Measurements from ENCODE around the gene TULP4. TPM values are rescaled to one million over a fixed set of nuclear protein-coding genes. Genes with fewer than 3 reads are reported as not detected.
"Not testable (repeated sequence)": the region's sequence is repeated elsewhere in the genome, so short reads cannot be mapped to it uniquely, and the experiment has no call there.

Gene TULP4
- total RNA-seq, 2 donors from 2014 or later = 10.8 to 31.2 TPM

DNA sequence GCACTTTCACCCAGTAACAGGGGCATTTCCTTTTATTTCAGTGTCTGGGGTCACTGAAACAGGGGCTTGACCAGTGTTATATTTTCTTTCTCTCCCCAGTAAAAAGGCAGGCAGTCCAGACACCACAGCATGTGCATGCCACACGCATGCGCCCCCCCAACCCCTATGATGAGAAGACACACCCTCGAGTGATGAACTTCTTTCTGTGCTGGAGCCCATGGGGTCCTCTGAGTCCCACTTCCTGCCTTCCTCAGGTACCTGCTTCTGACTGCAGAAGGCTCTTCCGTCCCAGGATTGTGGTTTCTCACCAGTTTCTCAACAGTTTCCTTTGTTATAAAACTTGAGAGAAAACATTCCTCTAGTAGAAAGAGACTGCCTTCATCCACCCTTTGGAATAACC lies 201.9 kb downstream of the TULP4 start:
- ATAC-seq (replicated peaks) = no peak
- Mint-ChIP-seq H3K9me3 (no peaks in the 10 kb centered on the region), H3K36me3 (ENCODE audit: low read depth) (no peaks in the 10 kb centered on the region), H3K27ac (peak overlapping the region; percentile 50), H3K4me1 (peaks cover 6% of the 10 kb centered on the region), H3K27me3 (no peaks in the 10 kb centered on the region), H3K4me3 (no peak overlapping the region)

DNA sequence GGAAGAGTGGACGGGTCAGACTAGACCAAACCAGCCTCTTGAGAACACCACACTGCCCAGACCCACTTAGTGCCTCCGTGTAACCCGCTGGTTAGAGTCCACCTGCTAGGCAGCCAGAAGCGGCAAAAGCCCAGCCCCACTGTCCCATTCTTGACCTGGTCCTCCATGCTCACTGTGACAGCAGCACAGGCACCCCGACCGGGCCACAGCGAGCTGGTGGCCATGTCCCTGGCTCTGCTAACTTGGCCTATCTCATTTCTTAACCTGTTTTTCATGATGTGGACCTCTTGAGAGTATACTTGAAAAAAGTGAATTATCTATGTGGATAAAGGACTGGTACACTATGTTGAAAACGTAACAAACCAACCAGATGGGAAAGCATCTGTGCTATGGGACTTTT lies 202.7 kb downstream of the TULP4 start:
- H3K4me1 Mint-ChIP-seq = peaks cover 6% of the 10 kb centered on the region
- H3K4me3 Mint-ChIP-seq = no peak overlapping the region
- H3K27me3 Mint-ChIP-seq = no peaks in the 10 kb centered on the region
- no peak overlapping the region for H3K27ac Mint-ChIP-seq
- no peaks in the 10 kb centered on the region for H3K36me3 Mint-ChIP-seq (ENCODE audit: low read depth)
- ATAC-seq (replicated peaks) = no peak
- H3K9me3 Mint-ChIP-seq = no peaks in the 10 kb centered on the region

- no peak overlapping the region for H3K4me3 Mint-ChIP-seq
- H3K36me3 Mint-ChIP-seq (ENCODE audit: low read depth) = no peaks in the 10 kb centered on the region
- no peak overlapping the region for H3K27ac Mint-ChIP-seq
- peaks cover 6% of the 10 kb centered on the region for H3K4me1 Mint-ChIP-seq
- ATAC-seq (replicated peaks) = no peak
- H3K9me3 Mint-ChIP-seq = no peaks in the 10 kb centered on the region
- no peaks in the 10 kb centered on the region for H3K27me3 Mint-ChIP-seq
Observed at GRCh38 chr6:158516098-158516497, 203.8 kb downstream of the TULP4 start.

GRCh38 chr6:158517038-158517437 lies 204.8 kb downstream of the TULP4 start:
- no peak for ATAC-seq (replicated peaks)
- no peaks in the 10 kb centered on the region for H3K27me3 Mint-ChIP-seq
- no peaks in the 10 kb centered on the region for H3K9me3 Mint-ChIP-seq
- no peak overlapping the region for H3K4me3 Mint-ChIP-seq
- no peak overlapping the region for H3K27ac Mint-ChIP-seq
- H3K36me3 Mint-ChIP-seq (ENCODE audit: low read depth) = no peaks in the 10 kb centered on the region
- H3K4me1 Mint-ChIP-seq = peaks cover 6% of the 10 kb centered on the region

- Mint-ChIP-seq H3K4me3 (peak overlapping the region; percentile 90), H3K9me3 (no peaks in the 10 kb centered on the region), H3K27me3 (no peaks in the 10 kb centered on the region), H3K27ac (no peak overlapping the region), H3K36me3 (ENCODE audit: low read depth) (no peaks in the 10 kb centered on the region), H3K4me1 (peaks cover 6% of the 10 kb centered on the region)
- peak; percentile 31 for ATAC-seq (replicated peaks)
Observed at GRCh38 chr6:158517581-158517980, 205.3 kb downstream of the TULP4 start.

GRCh38 chr6:158518191-158519127 lies 206.2 kb downstream of the TULP4 start:
- Mint-ChIP-seq H3K27ac (peak overlapping the region; percentile 83), H3K9me3 (no peaks in the 10 kb centered on the region), H3K27me3 (peaks cover 2% of the 10 kb centered on the region), H3K4me1 (peaks cover 6% of the 10 kb centered on the region), H3K4me3 (peak overlapping the region; percentile 90), H3K36me3 (ENCODE audit: low read depth) (no peaks in the 10 kb centered on the region)
- peak; percentile 97 for ATAC-seq (replicated peaks)

DNA sequence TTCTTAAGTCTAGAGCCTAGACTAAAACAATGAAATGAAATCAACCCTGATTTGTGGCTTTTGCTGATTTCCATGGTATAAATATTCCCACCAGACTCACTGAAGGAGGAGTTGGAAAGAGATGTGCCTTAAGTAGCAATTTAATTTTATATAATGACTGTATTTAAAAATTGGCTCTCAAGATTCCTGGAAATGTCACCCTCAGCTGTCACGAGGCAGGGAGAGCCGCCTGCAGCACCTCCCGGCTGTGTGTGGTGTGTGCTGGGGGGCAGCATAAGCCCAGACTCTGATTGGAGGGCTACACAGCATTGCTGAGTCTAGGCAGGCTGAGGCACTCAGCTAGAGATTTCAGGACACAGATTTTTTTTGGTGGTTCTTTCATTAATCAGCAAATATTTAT lies 207.0 kb downstream of the TULP4 start:
- H3K9me3 Mint-ChIP-seq = no peaks in the 10 kb centered on the region
- H3K36me3 Mint-ChIP-seq (ENCODE audit: low read depth) = no peaks in the 10 kb centered on the region
- peaks cover 6% of the 10 kb centered on the region for H3K4me1 Mint-ChIP-seq
- H3K27ac Mint-ChIP-seq = no peak overlapping the region
- no peak overlapping the region for H3K4me3 Mint-ChIP-seq
- H3K27me3 Mint-ChIP-seq = peaks cover 7% of the 10 kb centered on the region
- no peak for ATAC-seq (replicated peaks)

DNA sequence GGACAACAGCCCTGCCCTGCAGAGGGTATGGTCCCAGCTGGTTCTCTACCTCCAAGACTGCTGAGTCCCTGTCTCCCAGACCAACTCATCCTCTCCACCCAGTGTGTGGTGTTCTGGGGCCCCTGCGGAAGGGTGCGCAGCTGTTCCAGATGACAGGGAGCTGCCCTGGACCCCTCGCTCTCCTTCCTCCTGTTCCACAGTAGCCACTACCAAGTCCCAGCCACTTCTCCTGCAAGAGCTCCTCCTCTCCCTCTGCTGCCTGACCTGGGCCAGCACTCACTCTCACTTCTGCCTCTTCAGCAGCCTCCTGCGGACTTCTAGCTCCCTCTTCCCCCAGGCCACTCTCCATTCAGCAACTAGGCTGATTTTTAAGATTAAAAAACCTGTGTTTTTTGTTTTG lies 207.5 kb downstream of the TULP4 start:
- H3K36me3 Mint-ChIP-seq (ENCODE audit: low read depth) = no peaks in the 10 kb centered on the region
- peaks cover 6% of the 10 kb centered on the region for H3K4me1 Mint-ChIP-seq
- H3K4me3 Mint-ChIP-seq = no peak overlapping the region
- no peaks in the 10 kb centered on the region for H3K9me3 Mint-ChIP-seq
- no peak overlapping the region for H3K27ac Mint-ChIP-seq
- ATAC-seq (replicated peaks) = no peak
- H3K27me3 Mint-ChIP-seq = peaks cover 11% of the 10 kb centered on the region

DNA sequence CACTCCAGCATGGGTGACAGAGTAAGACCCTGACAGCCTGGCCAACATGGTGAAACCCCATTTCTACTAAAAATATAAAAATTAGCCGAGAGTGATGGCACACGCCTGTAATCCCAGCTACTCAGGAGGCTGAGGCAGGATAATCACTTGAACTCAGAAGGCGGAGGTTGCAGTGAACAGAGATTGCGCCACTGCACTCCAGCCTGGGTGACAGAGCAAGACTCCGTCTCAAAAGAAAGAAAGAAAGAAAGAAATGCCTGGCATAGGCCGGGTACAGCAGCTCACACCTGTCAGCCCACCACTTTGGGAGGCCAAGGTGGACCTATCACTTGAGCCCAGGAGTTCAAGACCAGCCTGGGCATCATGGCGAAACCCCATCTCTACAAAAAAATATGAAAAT lies 208.7 kb downstream of the TULP4 start:
- H3K27me3 Mint-ChIP-seq = peaks cover 19% of the 10 kb centered on the region
- H3K27ac Mint-ChIP-seq; H3K4me1 Mint-ChIP-seq; H3K4me3 Mint-ChIP-seq; H3K9me3 Mint-ChIP-seq; ATAC-seq (replicated peaks); H3K36me3 Mint-ChIP-seq (ENCODE audit: low read depth): not testable (repeated sequence)

GRCh38 chr6:158521759-158522158 lies 209.5 kb downstream of the TULP4 start:
- Mint-ChIP-seq H3K4me1 (peaks cover 6% of the 10 kb centered on the region), H3K9me3 (no peaks in the 10 kb centered on the region), H3K27ac (no peak overlapping the region), H3K4me3 (no peak overlapping the region), H3K36me3 (ENCODE audit: low read depth) (no peaks in the 10 kb centered on the region), H3K27me3 (peaks cover 22% of the 10 kb centered on the region)
- no peak for ATAC-seq (replicated peaks)

DNA sequence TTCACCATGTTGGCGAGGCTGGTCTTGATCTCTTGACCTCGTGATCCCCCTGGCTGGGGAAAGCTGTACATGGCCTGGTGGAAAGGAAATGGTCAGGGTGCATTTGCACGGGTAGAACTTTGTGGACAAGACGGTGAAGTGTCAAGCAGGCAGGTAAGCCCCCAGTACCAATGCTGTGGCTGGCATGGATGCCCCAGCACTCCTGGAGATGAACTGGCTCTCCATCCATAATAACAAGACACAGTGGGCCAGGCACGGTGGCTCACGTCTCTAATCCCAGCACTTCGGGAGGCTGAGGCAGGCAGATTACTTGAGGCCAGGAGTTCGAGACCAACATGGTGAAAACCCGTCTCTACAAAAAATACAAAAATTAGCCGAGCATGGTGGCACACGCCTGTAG lies 210.4 kb downstream of the TULP4 start:
- H3K27me3 Mint-ChIP-seq = peaks cover 24% of the 10 kb centered on the region
- no peaks in the 10 kb centered on the region for H3K36me3 Mint-ChIP-seq (ENCODE audit: low read depth)
- H3K4me3 Mint-ChIP-seq = no peak overlapping the region
- no peak overlapping the region for H3K27ac Mint-ChIP-seq
- H3K9me3 Mint-ChIP-seq = no peaks in the 10 kb centered on the region
- H3K4me1 Mint-ChIP-seq = peaks cover 6% of the 10 kb centered on the region
- ATAC-seq (replicated peaks) = no peak

DNA sequence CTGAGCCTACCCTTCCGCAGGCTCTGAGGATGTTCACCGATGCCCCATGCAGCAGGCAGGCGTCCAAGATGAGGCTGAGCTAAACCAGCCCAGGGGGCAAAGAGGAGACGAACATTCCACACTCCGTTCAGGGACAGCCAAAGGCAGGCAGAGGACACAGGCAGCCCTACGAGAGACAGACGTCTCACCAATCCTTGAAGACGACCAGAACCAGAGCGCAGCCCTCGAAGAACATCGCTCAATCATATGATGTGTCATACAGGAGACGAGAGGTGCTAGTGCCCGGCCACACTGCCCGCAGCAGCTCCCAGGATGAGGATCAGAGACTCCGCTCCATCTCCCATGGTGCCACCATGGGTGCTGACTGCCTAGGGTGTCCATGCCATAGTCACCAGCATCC lies 212.0 kb downstream of the TULP4 start:
- no peaks in the 10 kb centered on the region for H3K4me1 Mint-ChIP-seq
- H3K27ac Mint-ChIP-seq = no peak overlapping the region
- H3K4me3 Mint-ChIP-seq = no peak overlapping the region
- no peaks in the 10 kb centered on the region for H3K36me3 Mint-ChIP-seq (ENCODE audit: low read depth)
- H3K27me3 Mint-ChIP-seq = peaks cover 35% of the 10 kb centered on the region
- peaks cover 4% of the 10 kb centered on the region for H3K9me3 Mint-ChIP-seq
- ATAC-seq (replicated peaks) = no peak

DNA sequence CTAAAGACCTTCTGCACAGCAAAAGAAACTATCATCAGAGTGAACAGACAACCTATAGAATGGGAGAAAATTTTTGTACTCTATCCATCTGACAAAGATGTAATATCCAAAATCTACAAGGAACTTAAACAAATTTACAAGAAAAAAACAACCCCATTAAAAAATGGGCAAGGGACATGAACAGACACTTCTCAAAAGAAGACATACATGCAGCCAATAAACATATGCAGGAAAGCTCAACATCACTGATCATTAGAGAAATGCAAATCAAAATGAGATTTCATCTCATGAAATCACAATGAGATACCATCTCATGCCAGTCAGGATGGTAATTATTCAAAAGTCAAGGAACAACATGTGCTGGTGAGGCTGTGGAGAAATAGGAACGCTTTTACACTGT lies 215.6 kb downstream of the TULP4 start:
- peaks cover 48% of the 10 kb centered on the region for H3K27me3 Mint-ChIP-seq
- not testable (repeated sequence) for H3K36me3 Mint-ChIP-seq (ENCODE audit: low read depth); H3K4me1 Mint-ChIP-seq; ATAC-seq (replicated peaks); H3K9me3 Mint-ChIP-seq; H3K4me3 Mint-ChIP-seq; H3K27ac Mint-ChIP-seq

- Mint-ChIP-seq H3K4me1 (no peaks in the 10 kb centered on the region), H3K36me3 (ENCODE audit: low read depth) (no peaks in the 10 kb centered on the region), H3K27me3 (peaks cover 42% of the 10 kb centered on the region), H3K27ac (no peak overlapping the region), H3K9me3 (peaks cover 4% of the 10 kb centered on the region), H3K4me3 (no peak overlapping the region)
- ATAC-seq (replicated peaks) = no peak
Observed at GRCh38 chr6:158528826-158529225, 216.6 kb downstream of the TULP4 start.

GRCh38 chr6:158529629-158530028 lies 217.4 kb downstream of the TULP4 start:
- Mint-ChIP-seq H3K27ac (no peak overlapping the region), H3K4me3 (no peak overlapping the region), H3K36me3 (ENCODE audit: low read depth) (no peaks in the 10 kb centered on the region), H3K27me3 (peaks cover 39% of the 10 kb centered on the region), H3K4me1 (no peaks in the 10 kb centered on the region), H3K9me3 (peaks cover 4% of the 10 kb centered on the region)
- ATAC-seq (replicated peaks) = no peak
